Heart left ventricle (tissue), 16 donors: ENCODE results near the gene TCTN3. TPM values are rescaled to one million over a fixed set of nuclear protein-coding genes. Genes with fewer than 3 reads are reported as not detected.

ENCODE experiments used
- ATAC-seq, 4 donors: fragments of 200-7000 bp; cut with Tn5 transposase; one replicate each; pipeline ENCODE4 v1.9.1; 2020 to 2022; ENCODE audit warnings: moderate library complexity in 4 of 4, mild to moderate bottlenecking in 3 of 4, moderate number of reproducible peaks in 1 of 4
- DNase-seq, 5 donors: peaks; one replicate each; pipeline ENCODE4 v3.0.0-alpha.2; 2020
- H3K27ac ChIP-seq, 12 donors: fragments of 200-600 bp; sonication (generic) in 4 of 12; one replicate each; pipeline versions ENCODE4 v1.5.0 to v1.8.0; 2016 to 2022; ENCODE audit warnings: mild to moderate bottlenecking in 2 of 12
- H3K27me3 ChIP-seq, 9 donors: fragments of 200-600 bp; sonication (generic) in 2 of 9; one replicate each; pipeline versions ENCODE4 v1.5.1 to v1.8.0; 2016 to 2022; ENCODE audit warnings: mild to moderate bottlenecking in 3 of 9
- H3K36me3 ChIP-seq, 9 donors: fragments of 200-600 bp; sonication (generic) in 2 of 9; one replicate each; pipeline versions ENCODE4 v1.5.0 to v1.8.0; 2018 to 2022; ENCODE audit warnings: mild to moderate bottlenecking in 2 of 9
- H3K4me1 ChIP-seq, 12 donors: fragments of 200-600 bp; sonication (generic) in 4 of 12; one replicate each; pipeline versions ENCODE4 v1.5.0 to v1.8.0; 2016 to 2022; ENCODE audit warnings: mild to moderate bottlenecking in 3 of 12
- H3K4me3 ChIP-seq, 12 donors: fragments of 200-600 bp; sonication (generic) in 4 of 12; one replicate each; pipeline versions ENCODE4 v1.5.0 to v1.8.0; 2017 to 2022; ENCODE audit warnings: mild to moderate bottlenecking in 9 of 12, moderate library complexity in 4 of 12
- H3K9me3 ChIP-seq, 12 donors: fragments of 200-600 bp; sonication (generic) in 4 of 12; one replicate each; pipeline versions ENCODE4 v1.5.0 to v1.8.0; 2016 to 2022; ENCODE audit warnings: mild to moderate bottlenecking in 1 of 12
- CTCF ChIP-seq, 12 donors: fragments of 200-600 bp; sonication (generic) in 4 of 12; IDR thresholded peaks; one replicate each; pipeline versions ENCODE4 v1.5.0 to v1.8.0; 2018 to 2022; ENCODE audit warnings: antibody characterized with exemption in 12 of 12, mild to moderate bottlenecking in 5 of 12
- POLR2A ChIP-seq, 2 donors: fragments of 450-650 bp; IDR thresholded peaks; one replicate each; pipeline ENCODE4 v1.6.1; 2017; ENCODE audit warnings: antibody characterized with exemption in 2 of 2, mild to moderate bottlenecking in 2 of 2, moderate library complexity in 2 of 2
- WGBS, 4 donors: extraction: QIAGEN DNeasy Blood & Tissue Kit in 2 of 4; methylation state at CpG; one replicate each; pipeline versions ENCODE4 v1.1.5 to v1.1.7; 2013 to 2018; 5-methylcytosine and 5-hydroxymethylcytosine counted together
- intact Hi-C, 10 donors: fragments of 100-400 bp; cut with DNase I; formaldehyde crosslinking; loops; one replicate each; pipeline versions ENCODE4 v1.11.1 to v1.14.2; 2022
- polyA plus RNA-seq, 2 donors: library from polyadenylated mRNA; stranded (reverse); fragments of 200-250 nt; gene quantifications; one replicate each; pipeline ENCODE4 v1.2.3, GENCODE V29; 2013
- total RNA-seq, 9 donors: library from RNA; depleted of rRNA in 2 of 9; stranded (reverse); fragments of >200 nt in 2 of 9; fragmentation: NEBNext Ultra II Directional in 3 of 9; extraction: Animal tissue kit (Norgen Biotek cat#: 25700) in 3 of 9; gene quantifications; one replicate each; pipeline versions ENCODE4 v1.1.0 to v1.2.4, GENCODE V29; 2016 to 2023
- donor health status: ischemic (EF 13 %, LVEDD 7.1; RV severe dilation, severe dysfunction).
- donor health status: healthy with polysubstance abuse.
- donor health status: DM: no; HTN: yes; CAD: no.
- donor health status: DM: no; HTN: no; CAD: no.
- donor health status: ischemic (EF 25% LVEDD 6.9; RV normal size, moderate dysfunction).
- donor health status: ischemic (EF 25% LVEDD 5.7; RV mildly dilated, moderate dysfunction).
- donor health status: healthy.
- donor health status: DM: yes; HTN: yes; CAD: no.
- donor health status: ischemic (EF 35%, LVEDD 5.7; RV mildly dilated, moderate dysfunction).
- donor health status: nonischemic (EF 11% LVEDD 7.7; RV severe dilation, severe dysfunction).
- donor health status: DM: yes; HTN: yes; CAD: no.
- donor health status: PGD.
- donor health status: ischemic (EF 29% LVEDD 5.4; RV normal size, mild dysfunction).
- donor health status: nonischemic (EF 23%, LVEDD 6.1; RV moderate dilation, normal function).

Gene TCTN3
- total and polyA plus RNA-seq, 11 donors: 4.5 to 22.7 (median 12.3) TPM

GRCh38 chr10:95637911-95638310, 55.8 kb downstream of the TCTN3 start:
- intact Hi-C loops: no loop called here
- H3K9me3 ChIP-seq: no peaks in the 10 kb centered on the region
- no peaks in the 10 kb centered on the region for H3K27me3 ChIP-seq
- no peak overlapping the region for H3K4me3 ChIP-seq
- no peaks in the 10 kb centered on the region for H3K4me1 ChIP-seq
- no peak for TF ChIP-seq POLR2A (IDR thresholded peaks at IDR 0.05)
- TF ChIP-seq CTCF (IDR thresholded peaks at IDR 0.05): no peak
- H3K27ac ChIP-seq: no peak overlapping the region
- ATAC-seq (no peak), DNase-seq (no peak)
- H3K36me3 ChIP-seq: peaks cover 0 to 97% (median 92%) of the 10 kb centered on the region in 9 donors
- 86 to 100% (median 95%) methylated on average over 4 of the region's 4 CpGs for WGBS, 4 donors

GRCh38 chr10:95637140-95637539, 56.6 kb downstream of the TCTN3 start:
- DNase-seq: no peak
- no peaks in the 10 kb centered on the region for H3K9me3 ChIP-seq
- no peaks in the 10 kb centered on the region for H3K27me3 ChIP-seq
- peaks cover 0 to 97% (median 92%) of the 10 kb centered on the region in 9 donors for H3K36me3 ChIP-seq
- no peak for TF ChIP-seq POLR2A (IDR thresholded peaks at IDR 0.05)
- no peak for TF ChIP-seq CTCF (IDR thresholded peaks at IDR 0.05)
- no peak for ATAC-seq
- H3K27ac ChIP-seq: no peak overlapping the region
- H3K4me3 ChIP-seq: no peak overlapping the region
- no peaks in the 10 kb centered on the region for H3K4me1 ChIP-seq
- intact Hi-C loops: no loop called here
- 95 to 98% (median 97%) methylated on average over 10 of the region's 10 CpGs for WGBS, 4 donors

- WGBS, 4 donors: 80 to 83% (median 82%) methylated on average over 2 of the region's 2 CpGs
- TF ChIP-seq POLR2A (IDR thresholded peaks at IDR 0.05) (no peak), CTCF (IDR thresholded peaks at IDR 0.05) (no peak)
- intact Hi-C loops: no loop called here
- DNase-seq (no peak), ATAC-seq (no peak)
- peaks cover 0 to 98% (median 92%) of the 10 kb centered on the region in 9 donors for H3K36me3 ChIP-seq
- no peaks in the 10 kb centered on the region for H3K27me3 ChIP-seq
- H3K27ac ChIP-seq: no peak overlapping the region
- no peak overlapping the region for H3K4me3 ChIP-seq
- no peaks in the 10 kb centered on the region for H3K4me1 ChIP-seq
- no peaks in the 10 kb centered on the region for H3K9me3 ChIP-seq
Observed at GRCh38 chr10:95635319-95635733, 58.4 kb downstream of the TCTN3 start.

- ATAC-seq (no peak), DNase-seq (no peak)
- TF ChIP-seq CTCF (IDR thresholded peaks at IDR 0.05): no peak
- Histone ChIP-seq H3K36me3 (peaks cover 0 to 99% (median 92%) of the 10 kb centered on the region in 9 donors), H3K27me3 (no peaks in the 10 kb centered on the region), H3K27ac (no peak overlapping the region), H3K4me1 (no peaks in the 10 kb centered on the region), H3K9me3 (no peaks in the 10 kb centered on the region), H3K4me3 (no peak overlapping the region)
- intact Hi-C loops: no loop called here
- WGBS, 4 donors: 95 to 100% (median 98%) methylated on average over 1 of the region's 1 CpG
Observed at GRCh38 chr10:95628786-95629185, 64.9 kb downstream of the TCTN3 start.
